ENCODE measurements around the gene MDH1.
A peak's percentile ranks its signal among the peaks of the same experiment; 100 is the strongest.
"Not testable (repeated sequence)": the region's sequence is repeated elsewhere in the genome, so short reads cannot be mapped to it uniquely, and the experiment has no call there.

Gene MDH1

DNA sequence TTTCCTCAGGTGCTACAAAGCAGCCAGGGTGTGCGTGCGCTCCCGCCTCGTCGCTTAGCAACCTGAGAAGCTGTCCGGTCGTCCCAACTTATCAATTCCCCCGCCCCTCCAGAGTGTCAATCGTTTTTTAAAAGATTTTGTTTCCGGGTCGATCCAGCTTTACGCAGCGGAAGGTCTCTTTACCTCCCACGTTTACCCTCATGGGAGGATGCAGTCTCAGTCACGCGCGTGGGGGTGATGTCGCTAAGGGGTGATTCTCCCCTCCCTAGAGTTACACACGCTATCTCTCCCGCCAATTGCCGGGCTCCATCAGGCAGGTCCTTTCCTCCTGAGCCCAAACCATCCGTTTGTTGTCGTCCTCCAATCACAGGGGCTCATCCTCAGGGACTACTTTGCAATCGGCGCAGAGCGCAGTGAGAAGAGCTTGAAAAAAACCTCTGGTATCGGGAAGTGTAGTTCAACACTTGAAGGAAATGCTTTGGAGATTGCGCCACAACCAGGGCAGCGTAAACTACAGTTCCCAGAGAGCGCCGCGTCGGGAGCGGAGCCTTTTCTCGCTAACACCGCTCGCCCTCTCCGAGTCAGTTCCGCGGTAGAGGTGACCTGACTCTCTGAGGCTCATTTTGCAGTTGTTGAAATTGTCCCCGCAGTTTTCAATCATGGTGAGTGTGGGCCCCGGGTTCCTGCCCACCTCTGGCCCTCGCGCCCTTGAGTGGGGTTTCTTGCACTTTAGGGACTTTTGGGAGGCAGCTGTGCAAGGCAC, at the start of gene MDH1, which contains the start of gene WDPCP:
TSS of gene MDH1 (plus strand) at position 579 of the 763 bp plus-strand sequence. CDS start at position 660, 81 bp downstream.
TSS of gene WDPCP (minus strand) at position 93 of the 763 bp plus-strand sequence. CDS start 206 bp downstream, outside the sequence.
- DNase-seq, result peak; percentile 100

GRCh38 chr2:63539416-63540162, 49.2 kb upstream of the MDH1 start:
- DNase-seq, result no peak

- peak; percentile 46 for DNase-seq
Measured at GRCh38 chr2:63544017-63544627, 44.6 kb upstream of the MDH1 start.

GRCh38 chr2:63545023-63545422, 43.7 kb upstream of the MDH1 start:
- no peak for DNase-seq

GRCh38 chr2:63553049-63553448, 35.7 kb upstream of the MDH1 start:
- no peak for DNase-seq

DNA sequence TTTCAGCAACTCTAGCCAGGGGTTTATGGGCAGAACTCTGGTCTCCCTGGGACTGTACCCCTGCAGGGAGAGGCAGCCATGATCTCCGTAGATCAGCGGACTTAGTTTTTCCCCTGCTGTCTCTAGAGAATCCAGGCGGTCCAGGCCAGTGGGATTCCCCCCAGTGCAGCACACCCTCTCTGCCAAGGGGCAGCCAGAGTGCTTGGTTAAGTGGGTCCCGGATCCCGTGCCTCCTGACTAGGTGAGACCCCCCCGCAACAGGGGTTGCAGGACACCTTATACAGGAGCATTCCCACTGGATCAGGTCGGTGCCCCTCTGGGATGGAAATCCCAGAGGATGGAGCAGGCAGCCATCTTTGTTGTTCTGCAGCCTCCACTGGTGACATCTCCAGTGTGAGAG, 33.5 kb upstream of the MDH1 start:
- DNase-seq, result no peak

DNA sequence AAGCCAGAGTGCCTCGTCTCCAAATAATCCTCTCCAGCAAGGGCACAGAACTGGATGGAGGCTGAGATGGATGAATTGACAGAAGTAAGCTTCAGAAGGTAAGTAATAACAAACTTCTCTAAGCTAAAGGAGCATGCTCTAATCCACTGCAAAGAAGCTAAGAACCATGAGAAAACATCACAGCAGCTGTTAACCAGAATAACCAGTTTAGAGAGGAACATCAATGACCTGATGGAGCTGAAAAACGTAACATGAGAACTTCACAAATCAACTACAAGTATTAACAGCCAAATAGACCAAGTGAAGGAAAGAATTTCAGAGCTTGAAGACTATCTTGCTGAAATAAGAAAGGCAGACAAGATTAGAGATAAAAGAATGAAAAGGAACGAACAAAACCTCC, 32.8 kb upstream of the MDH1 start:
- DNase-seq, result no peak

DNA sequence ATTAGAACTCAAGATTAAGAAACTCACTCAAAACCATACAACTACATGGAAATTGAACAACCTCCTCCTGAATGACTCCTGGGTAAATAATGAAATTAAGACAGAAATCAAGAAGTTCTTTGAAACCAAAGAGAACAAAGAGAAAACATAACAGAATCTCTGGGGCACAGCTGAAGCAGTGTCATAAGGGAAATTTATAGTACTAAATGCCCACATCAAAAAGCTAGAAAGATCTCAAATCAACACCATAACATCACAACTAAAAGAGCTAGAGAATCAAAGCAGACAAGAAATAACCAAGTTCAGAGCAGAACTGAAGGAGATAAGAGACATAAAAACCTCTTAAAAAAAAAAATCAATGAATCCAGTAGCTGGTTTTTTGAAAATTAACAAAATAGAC, 30.9 kb upstream of the MDH1 start:
- DNase-seq, result not testable (repeated sequence)

DNA sequence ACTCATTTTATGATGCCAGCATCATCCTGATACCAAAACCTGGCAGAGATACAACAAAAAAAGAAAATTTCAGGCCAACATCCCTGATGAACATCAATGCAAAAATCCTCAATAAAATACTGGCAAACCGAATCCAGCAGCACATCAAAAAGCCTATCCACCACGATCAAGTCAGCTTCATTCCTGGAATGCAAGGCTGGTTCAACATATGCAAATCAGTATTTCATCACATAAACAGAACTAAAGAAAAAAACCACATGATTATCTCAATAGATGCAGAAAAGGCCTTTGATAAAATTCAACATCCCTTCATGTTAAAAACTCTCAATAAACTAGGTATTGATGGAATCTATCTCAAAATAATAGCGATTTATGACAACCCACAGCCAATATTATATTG, 29.8 kb upstream of the MDH1 start:
- DNase-seq, result not testable (repeated sequence)

- no peak for DNase-seq
Measured at GRCh38 chr2:63562751-63563150, 26.0 kb upstream of the MDH1 start.

- DNase-seq, result no peak
Measured at GRCh38 chr2:63569740-63570139, 19.0 kb upstream of the MDH1 start.

DNA sequence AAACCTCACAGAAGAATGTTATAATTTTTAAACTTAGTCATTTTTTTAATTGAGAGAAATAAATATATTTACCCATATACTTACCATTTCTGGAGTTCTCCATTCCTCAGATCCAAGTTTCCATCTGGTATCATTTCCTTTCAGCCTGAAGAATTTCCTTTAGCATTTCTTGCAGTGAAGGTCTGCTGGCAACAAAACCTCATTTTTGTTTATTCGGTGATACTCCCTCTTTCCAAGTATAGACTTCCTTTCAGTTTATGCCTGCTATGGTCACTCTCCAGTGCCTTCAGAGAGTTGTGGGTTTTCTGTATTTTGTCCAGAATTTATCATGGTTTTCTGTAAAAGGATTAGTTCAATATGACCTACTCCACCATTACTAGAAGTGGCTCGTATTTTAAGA, 17.5 kb upstream of the MDH1 start:
- no peak for DNase-seq

- DNase-seq, result no peak
Measured at GRCh38 chr2:63572001-63572400, 16.8 kb upstream of the MDH1 start.

DNA sequence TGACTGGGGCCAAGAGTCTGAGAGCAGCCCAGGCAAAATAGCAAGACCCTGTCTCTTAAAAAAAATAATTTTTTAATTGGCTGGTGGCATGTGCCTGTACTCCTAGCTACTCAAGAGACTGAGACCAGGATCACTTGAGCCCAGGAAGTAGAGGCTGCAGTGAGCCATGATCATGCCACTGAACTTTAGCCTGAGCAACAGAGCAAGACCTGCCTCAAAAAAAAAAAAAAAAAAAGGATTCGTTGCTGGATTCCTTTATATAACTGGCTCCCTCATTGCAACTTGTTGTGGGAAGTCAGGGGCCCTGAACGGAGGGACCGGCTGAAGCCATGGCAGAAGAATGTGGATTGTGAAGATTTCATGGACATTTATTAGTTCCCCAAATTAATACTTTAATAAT, 15.7 kb upstream of the MDH1 start:
- DNase-seq, result not testable (repeated sequence)

DNA sequence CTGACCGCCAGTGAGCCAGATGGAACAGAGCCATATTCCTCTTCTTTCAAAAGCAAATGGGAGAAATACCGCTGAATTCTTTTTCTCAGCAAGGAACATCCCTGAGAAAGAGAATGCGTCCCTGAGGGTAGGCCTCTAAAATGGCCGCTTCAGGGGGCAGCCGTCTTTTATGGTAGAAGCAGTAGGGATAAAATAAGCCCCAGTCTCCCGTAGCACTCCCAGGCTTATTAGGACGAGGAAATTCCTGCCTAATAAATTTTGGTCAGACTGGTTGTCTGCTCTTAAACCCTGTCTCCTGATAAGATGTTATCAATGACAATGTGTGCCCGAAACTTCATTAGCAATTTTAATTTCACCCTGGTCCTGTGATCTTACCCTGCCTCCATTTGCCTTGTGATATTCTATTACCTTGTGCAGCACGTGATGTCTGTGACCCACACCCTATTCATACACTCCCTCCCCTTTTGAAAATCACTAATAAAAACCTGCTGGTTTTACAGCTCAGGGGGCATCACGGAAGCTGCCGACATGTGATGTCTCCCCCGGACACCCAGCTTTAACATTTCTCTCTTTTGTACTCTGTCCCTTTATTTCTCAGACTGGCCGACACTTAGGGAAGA, 14.9 kb upstream of the MDH1 start:
- DNase-seq, result not testable (repeated sequence)

GRCh38 chr2:63576546-63576945, 12.2 kb upstream of the MDH1 start:
- no peak for DNase-seq

GRCh38 chr2:63578767-63579166, 10.0 kb upstream of the MDH1 start:
- no peak for DNase-seq

- DNase-seq, result no peak
Measured at GRCh38 chr2:63580651-63581297, 8.0 kb upstream of the MDH1 start.

GRCh38 chr2:63581298-63581961, 7.3 kb upstream of the MDH1 start:
- DNase-seq, result no peak

GRCh38 chr2:63582873-63583272, 5.9 kb upstream of the MDH1 start:
- DNase-seq, result no peak

DNA sequence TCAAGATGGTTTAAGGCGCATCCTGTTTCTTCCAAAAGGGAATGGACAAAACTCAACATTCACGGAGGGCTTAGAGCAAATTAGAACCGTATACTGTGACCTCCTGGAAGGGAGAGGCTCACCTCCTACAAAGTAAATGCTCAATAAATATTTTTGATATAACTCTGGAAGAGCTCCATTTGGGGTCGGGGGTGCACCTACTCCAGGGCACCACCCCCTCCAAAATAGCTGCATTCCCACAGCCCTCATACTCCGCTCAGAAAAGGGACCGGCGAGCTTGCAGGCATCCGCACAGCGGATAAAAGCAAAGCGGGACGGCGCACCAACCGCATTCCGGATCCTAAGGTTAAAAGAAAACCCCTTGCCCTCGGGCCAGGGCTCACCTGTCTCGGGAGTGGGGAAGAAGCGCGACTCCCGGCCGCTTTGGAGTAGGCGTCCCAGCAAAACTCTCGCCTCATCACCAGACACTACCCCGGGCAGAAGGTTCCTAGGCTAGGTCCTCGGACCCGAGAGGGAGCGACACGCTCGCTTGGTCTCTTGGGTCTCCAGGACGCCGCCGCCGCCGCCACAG, 864 bp upstream of the MDH1 start:
- peak; percentile 10 for DNase-seq
